Endodermal cell (in vitro differentiated cells): ENCODE measurements around the gene SMG6. TPM values are rescaled to one million over a fixed set of nuclear protein-coding genes. Genes with fewer than 3 reads are reported as not detected.
A peak's percentile ranks its signal among the peaks of the same experiment; 100 is the strongest.

Experiments used
- DNase-seq: peaks from one replicate; pipeline ENCODE4 v3.0.0-alpha.2; 2017
- H3K27ac ChIP-seq: 2 replicates; pipeline ENCODE4 v1.5.1; 2013; ENCODE audit warnings: mild to moderate bottlenecking, low read depth, low read length, moderate library complexity
- H3K27me3 ChIP-seq: 2 replicates; pipeline ENCODE4 v1.6.1; 2013; ENCODE audit warnings: mild to moderate bottlenecking, low read length, moderate library complexity; ENCODE audit not compliant: insufficient read depth, control insufficient read depth, poor library complexity, severe bottlenecking
- H3K36me3 ChIP-seq: 2 replicates; pipeline ENCODE4 v1.7.0; 2013; ENCODE audit warnings: mild to moderate bottlenecking, low read length, moderate library complexity; ENCODE audit not compliant: control insufficient read depth, insufficient read depth
- H3K4me1 ChIP-seq: one replicate; pipeline ENCODE4 v1.7.0; 2013; ENCODE audit warnings: low read length; ENCODE audit not compliant: control insufficient read depth, insufficient read depth
- H3K4me3 ChIP-seq: 2 replicates; pipeline ENCODE4 v1.5.1; 2013; ENCODE audit warnings: mild to moderate bottlenecking, low read length, moderate library complexity
- H3K9ac ChIP-seq: 2 replicates; pipeline ENCODE4 v1.6.1; 2013; ENCODE audit warnings: mild to moderate bottlenecking, low read length, moderate library complexity; ENCODE audit not compliant: poor library complexity, severe bottlenecking; ENCODE audit errors: extremely low read depth
- H3K9me3 ChIP-seq: 2 replicates; pipeline ENCODE4 v1.6.1; 2013; ENCODE audit warnings: mild to moderate bottlenecking, low read length, moderate library complexity; ENCODE audit not compliant: control insufficient read depth
- H3K27ac Mint-ChIP-seq: 2 replicates; pipeline ENCODE4 v1.8.0; 2020; ENCODE audit warnings: mixed read lengths
- H3K27me3 Mint-ChIP-seq: 2 replicates; pipeline ENCODE4 v1.8.0; 2021; ENCODE audit warnings: mild to moderate bottlenecking, mixed read lengths; ENCODE audit not compliant: insufficient read depth
- H3K36me3 Mint-ChIP-seq: 2 replicates; pipeline ENCODE4 v1.8.0; 2020; ENCODE audit warnings: low read depth, mixed read lengths
- H3K4me1 Mint-ChIP-seq: 2 replicates; pipeline ENCODE4 v1.8.0; 2020; ENCODE audit warnings: mixed read lengths
- H3K4me3 Mint-ChIP-seq: 2 replicates; pipeline ENCODE4 v1.8.0; 2020; ENCODE audit warnings: mild to moderate bottlenecking, moderate library complexity, mixed read lengths
- H3K9me3 Mint-ChIP-seq: 2 replicates; pipeline ENCODE4 v1.8.0; 2020; ENCODE audit warnings: mild to moderate bottlenecking, mixed read lengths
- WGBS, 2 experiments: methylation state at CpG; one replicate each; pipeline versions ENCODE4 v1.1.5 to v1.1.7; 2013; ENCODE audit warnings: missing lambda C conversion rate in 2 of 2, mixed read lengths in 1 of 2; ENCODE audit not compliant: insufficient coverage in 1 of 2, insufficient read length in 1 of 2; 5-methylcytosine and 5-hydroxymethylcytosine counted together
- total RNA-seq, 2 donors: library from RNA; stranded (reverse); fragmentation: NEBNext Ultra II Directional in 1 of 2; extraction: Animal tissue kit (Norgen Biotek cat#: 25700) in 1 of 2; gene quantifications; 2 replicates in 1 of 2; 3 replicates in 1 of 2; pipeline ENCODE4 v1.2.1, GENCODE V29; 2021
- TF ChIP-seq, protein P1 (sequence below): fragments of 200-600 bp; sonication (generic); conservative IDR thresholded peaks from 2 replicates; pipeline ENCODE4 v1.5.0; 2021; ENCODE audit warnings: antibody characterized with exemption, mild to moderate bottlenecking

The SMG6 gene
- total RNA-seq, 2 donors from 2014 or later = 44.3 to 56.7 TPM

DNA sequence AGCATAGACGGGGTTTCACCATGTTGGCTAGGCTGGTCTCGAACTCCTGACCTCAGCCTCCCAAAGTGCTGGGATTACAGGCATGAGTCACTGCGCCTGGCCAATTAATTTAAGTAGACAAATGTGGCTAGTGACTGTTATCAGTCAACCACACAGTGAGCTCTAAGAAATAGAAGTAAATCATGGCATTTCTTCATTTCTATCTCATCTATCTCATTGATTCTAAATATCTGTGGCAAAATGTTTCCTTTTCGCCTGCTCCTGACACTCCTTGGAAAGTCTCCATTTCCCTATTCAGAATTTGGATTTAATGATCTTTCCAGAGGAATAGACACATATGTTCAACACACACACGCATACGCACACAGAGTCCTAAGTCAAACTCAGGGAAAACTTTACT is 167.3 kb downstream of the SMG6 start:
- TF ChIP-seq, protein P1, sequence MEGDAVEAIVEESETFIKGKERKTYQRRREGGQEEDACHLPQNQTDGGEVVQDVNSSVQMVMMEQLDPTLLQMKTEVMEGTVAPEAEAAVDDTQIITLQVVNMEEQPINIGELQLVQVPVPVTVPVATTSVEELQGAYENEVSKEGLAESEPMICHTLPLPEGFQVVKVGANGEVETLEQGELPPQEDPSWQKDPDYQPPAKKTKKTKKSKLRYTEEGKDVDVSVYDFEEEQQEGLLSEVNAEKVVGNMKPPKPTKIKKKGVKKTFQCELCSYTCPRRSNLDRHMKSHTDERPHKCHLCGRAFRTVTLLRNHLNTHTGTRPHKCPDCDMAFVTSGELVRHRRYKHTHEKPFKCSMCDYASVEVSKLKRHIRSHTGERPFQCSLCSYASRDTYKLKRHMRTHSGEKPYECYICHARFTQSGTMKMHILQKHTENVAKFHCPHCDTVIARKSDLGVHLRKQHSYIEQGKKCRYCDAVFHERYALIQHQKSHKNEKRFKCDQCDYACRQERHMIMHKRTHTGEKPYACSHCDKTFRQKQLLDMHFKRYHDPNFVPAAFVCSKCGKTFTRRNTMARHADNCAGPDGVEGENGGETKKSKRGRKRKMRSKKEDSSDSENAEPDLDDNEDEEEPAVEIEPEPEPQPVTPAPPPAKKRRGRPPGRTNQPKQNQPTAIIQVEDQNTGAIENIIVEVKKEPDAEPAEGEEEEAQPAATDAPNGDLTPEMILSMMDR = no peak
- H3K36me3 Mint-ChIP-seq = peaks cover 5% of the 10 kb centered on the region
- H3K9me3 Mint-ChIP-seq = no peaks in the 10 kb centered on the region
- H3K27me3 Mint-ChIP-seq = no peaks in the 10 kb centered on the region
- 96% methylated on average over 6 of the region's 6 CpGs for WGBS, 2 experiments
- Histone ChIP-seq H3K36me3 (peaks cover 26% of the 10 kb centered on the region), H3K4me1 (peaks cover 3% of the 10 kb centered on the region), H3K9me3 (no peaks in the 10 kb centered on the region), H3K27me3 (no peaks in the 10 kb centered on the region), H3K27ac (no peak overlapping the region), H3K9ac (no peak overlapping the region), H3K4me3 (no peak overlapping the region)
- no peak overlapping the region for H3K27ac Mint-ChIP-seq
- H3K4me3 Mint-ChIP-seq = no peak overlapping the region
- peak; percentile 6 for DNase-seq
- H3K4me1 Mint-ChIP-seq = peaks cover 23% of the 10 kb centered on the region

DNA sequence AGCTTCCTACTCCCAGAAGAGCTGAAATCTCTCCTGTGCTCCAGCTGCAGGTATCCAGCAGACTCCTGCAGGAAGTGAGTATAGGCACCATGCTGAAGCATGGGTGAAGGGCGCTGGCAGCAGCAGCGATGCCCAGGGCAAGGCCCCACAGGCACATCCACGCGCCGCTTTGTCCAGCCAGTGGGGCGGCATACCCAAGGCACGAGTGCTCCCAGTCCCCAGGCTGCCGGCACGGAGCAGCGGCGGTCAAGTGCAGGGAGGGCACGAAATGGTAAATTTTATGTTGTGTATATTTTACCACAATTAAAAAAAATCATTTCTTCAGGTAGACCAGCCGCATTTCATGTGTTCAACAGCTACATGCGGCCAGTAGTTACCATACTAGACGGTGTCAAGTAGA is 175.6 kb downstream of the SMG6 start:
- Histone ChIP-seq H3K9ac (no peak overlapping the region), H3K27me3 (no peaks in the 10 kb centered on the region), H3K36me3 (peaks cover 32% of the 10 kb centered on the region), H3K9me3 (no peaks in the 10 kb centered on the region), H3K4me1 (peaks cover 17% of the 10 kb centered on the region), H3K27ac (no peak overlapping the region), H3K4me3 (no peak overlapping the region)
- no peaks in the 10 kb centered on the region for H3K27me3 Mint-ChIP-seq
- DNase-seq = no peak
- H3K27ac Mint-ChIP-seq = no peak overlapping the region
- peaks cover 16% of the 10 kb centered on the region for H3K36me3 Mint-ChIP-seq
- WGBS, 2 experiments = 87 to 95% methylated on average over 7 to 14 of the region's 15 CpGs
- H3K9me3 Mint-ChIP-seq = no peaks in the 10 kb centered on the region
- no peak overlapping the region for H3K4me3 Mint-ChIP-seq
- TF ChIP-seq, protein P1 = no peak
- H3K4me1 Mint-ChIP-seq = peaks cover 22% of the 10 kb centered on the region

DNA sequence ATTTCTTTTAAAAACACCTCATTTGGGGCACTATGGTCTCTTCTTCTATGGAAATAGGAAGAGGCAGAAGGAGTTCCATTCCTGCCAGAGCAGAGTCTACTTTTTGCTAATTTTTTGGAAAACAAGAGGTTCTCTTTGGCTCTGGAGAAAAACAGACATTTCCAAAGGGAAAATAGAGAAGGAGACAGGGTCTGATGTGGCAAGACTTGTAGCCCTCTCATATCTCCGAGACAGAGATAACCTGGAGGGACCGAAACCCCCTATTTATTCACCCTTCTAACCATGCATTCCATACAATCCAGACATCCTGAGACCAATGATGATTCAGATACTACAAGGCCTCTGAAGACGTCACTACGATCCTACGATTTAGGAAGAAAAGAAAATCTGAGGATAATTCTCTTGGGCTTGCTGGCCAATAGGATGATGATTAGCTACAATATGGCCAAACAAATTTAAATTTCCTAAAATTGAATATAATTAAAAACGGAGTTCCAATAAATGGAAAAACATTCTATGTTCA is 178.5 kb downstream of the SMG6 start:
- Mint-ChIP-seq H3K27me3 (no peaks in the 10 kb centered on the region), H3K4me1 (peaks cover 34% of the 10 kb centered on the region), H3K4me3 (no peak overlapping the region), H3K36me3 (peaks cover 26% of the 10 kb centered on the region), H3K27ac (no peak overlapping the region), H3K9me3 (no peaks in the 10 kb centered on the region)
- H3K27ac ChIP-seq = no peak overlapping the region
- peak; percentile 21 for DNase-seq
- no peaks in the 10 kb centered on the region for H3K9me3 ChIP-seq
- TF ChIP-seq, protein P1 = no peak
- H3K36me3 ChIP-seq = peaks cover 40% of the 10 kb centered on the region
- H3K4me1 ChIP-seq = peaks cover 22% of the 10 kb centered on the region
- no peak overlapping the region for H3K9ac ChIP-seq
- WGBS, 2 experiments = 91 to 100% methylated on average over 3 to 6 of the region's 6 CpGs
- H3K27me3 ChIP-seq = no peaks in the 10 kb centered on the region
- peak overlapping the region; percentile 16 for H3K4me3 ChIP-seq
